Ascending aorta (tissue), 2 donors: ENCODE measurements around the gene ENPP6. TPM values are rescaled to one million over a fixed set of nuclear protein-coding genes. Genes with fewer than 3 reads are reported as not detected.
"Not testable (repeated sequence)": the region's sequence is repeated elsewhere in the genome, so short reads cannot be mapped to it uniquely, and the experiment has no call there.

ENCODE experiments used
- DNase-seq, 2 donors: peaks; one replicate each; pipeline ENCODE4 v3.0.0-alpha.2; 2019; ENCODE audit warnings: low spot score in 2 of 2
- H3K27ac ChIP-seq, 2 donors: fragments of 200-600 bp; sonication (generic); one replicate each; pipeline ENCODE4 v1.5.1; 2016 to 2017; ENCODE audit warnings: mild to moderate bottlenecking in 1 of 2
- H3K27me3 ChIP-seq: fragments of 200-600 bp; sonication (generic); one replicate; pipeline ENCODE4 v1.5.1; 2017
- H3K36me3 ChIP-seq, 2 donors: fragments of 200-600 bp; sonication (generic); one replicate each; pipeline ENCODE4 v1.5.1; 2016
- H3K4me1 ChIP-seq, 2 donors: fragments of 200-600 bp; sonication (generic); one replicate each; pipeline ENCODE4 v1.5.1; 2016 to 2017; ENCODE audit warnings: mild to moderate bottlenecking in 1 of 2
- H3K4me3 ChIP-seq, 2 donors: fragments of 200-600 bp; sonication (generic); one replicate each; pipeline ENCODE4 v1.5.1; 2016 to 2017; ENCODE audit warnings: mild to moderate bottlenecking in 1 of 2
- H3K9me3 ChIP-seq, 2 donors: fragments of 200-600 bp; sonication (generic); one replicate each; pipeline ENCODE4 v1.5.1; 2016
- intact Hi-C: fragments of 100-400 bp; cut with DNase I; formaldehyde crosslinking; loops from one replicate; pipeline ENCODE4 v1.15.1; 2023
- total RNA-seq: library from RNA; depleted of rRNA; stranded (reverse); fragments of >200 nt; gene quantifications from one replicate; pipeline ENCODE4 v1.1.0, GENCODE V29; 2016
- TF ChIP-seq, protein P1 (sequence below), 3 experiments: fragments of 200-600 bp in 2 of 3; fragments of 450-650 bp in 1 of 3; sonication (generic) in 2 of 3; IDR thresholded peaks; one replicate each; pipeline ENCODE4 v1.5.1; 2016 to 2019; ENCODE audit warnings: antibody characterized with exemption in 3 of 3, mild to moderate bottlenecking in 1 of 3, moderate library complexity in 1 of 3

Gene ENPP6
- total RNA-seq, 1 donor from 2014 or later: not detected

DNA sequence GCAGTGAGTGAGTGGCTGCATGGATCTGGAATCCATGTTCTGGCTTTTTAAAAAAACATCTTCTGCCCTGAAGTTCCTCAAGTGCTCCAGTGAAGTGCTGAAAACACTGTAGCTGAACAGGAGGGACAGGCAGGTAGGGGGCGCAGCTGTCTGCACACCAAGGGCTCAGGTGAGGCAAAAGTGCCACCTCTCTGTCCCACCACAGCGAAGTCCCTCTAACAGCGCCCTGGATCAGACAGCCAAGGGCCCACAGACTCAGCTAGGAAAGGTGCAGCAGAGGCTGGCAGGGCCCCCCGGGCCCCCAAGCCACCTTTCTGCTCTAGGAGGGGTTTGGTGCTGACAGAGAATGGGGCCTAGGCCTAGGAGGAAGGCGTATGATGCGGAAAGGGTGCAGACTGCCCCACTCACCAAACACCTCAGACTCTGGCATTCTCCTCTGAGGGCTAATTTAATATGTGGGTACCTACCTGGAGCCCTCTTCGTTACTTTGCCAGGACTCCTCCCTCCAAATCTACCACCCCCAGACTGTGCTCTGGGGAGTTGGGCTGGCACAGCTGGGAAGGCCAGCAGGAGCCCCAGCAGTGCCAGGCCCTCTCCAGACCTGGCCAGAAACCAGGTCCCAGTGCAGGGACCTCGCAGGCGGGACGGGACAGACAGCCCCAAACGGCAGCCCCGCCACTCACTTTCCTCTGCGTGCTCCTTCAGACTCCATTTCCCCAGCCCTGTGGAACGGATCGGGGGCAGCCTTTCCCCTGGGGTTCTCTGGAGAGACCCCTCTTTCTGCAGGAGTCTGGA lies 73.7 kb downstream of the ENPP6 start:
- TF ChIP-seq, protein P1, sequence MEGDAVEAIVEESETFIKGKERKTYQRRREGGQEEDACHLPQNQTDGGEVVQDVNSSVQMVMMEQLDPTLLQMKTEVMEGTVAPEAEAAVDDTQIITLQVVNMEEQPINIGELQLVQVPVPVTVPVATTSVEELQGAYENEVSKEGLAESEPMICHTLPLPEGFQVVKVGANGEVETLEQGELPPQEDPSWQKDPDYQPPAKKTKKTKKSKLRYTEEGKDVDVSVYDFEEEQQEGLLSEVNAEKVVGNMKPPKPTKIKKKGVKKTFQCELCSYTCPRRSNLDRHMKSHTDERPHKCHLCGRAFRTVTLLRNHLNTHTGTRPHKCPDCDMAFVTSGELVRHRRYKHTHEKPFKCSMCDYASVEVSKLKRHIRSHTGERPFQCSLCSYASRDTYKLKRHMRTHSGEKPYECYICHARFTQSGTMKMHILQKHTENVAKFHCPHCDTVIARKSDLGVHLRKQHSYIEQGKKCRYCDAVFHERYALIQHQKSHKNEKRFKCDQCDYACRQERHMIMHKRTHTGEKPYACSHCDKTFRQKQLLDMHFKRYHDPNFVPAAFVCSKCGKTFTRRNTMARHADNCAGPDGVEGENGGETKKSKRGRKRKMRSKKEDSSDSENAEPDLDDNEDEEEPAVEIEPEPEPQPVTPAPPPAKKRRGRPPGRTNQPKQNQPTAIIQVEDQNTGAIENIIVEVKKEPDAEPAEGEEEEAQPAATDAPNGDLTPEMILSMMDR (IDR thresholded peaks at IDR 0.05): no peak

DNA sequence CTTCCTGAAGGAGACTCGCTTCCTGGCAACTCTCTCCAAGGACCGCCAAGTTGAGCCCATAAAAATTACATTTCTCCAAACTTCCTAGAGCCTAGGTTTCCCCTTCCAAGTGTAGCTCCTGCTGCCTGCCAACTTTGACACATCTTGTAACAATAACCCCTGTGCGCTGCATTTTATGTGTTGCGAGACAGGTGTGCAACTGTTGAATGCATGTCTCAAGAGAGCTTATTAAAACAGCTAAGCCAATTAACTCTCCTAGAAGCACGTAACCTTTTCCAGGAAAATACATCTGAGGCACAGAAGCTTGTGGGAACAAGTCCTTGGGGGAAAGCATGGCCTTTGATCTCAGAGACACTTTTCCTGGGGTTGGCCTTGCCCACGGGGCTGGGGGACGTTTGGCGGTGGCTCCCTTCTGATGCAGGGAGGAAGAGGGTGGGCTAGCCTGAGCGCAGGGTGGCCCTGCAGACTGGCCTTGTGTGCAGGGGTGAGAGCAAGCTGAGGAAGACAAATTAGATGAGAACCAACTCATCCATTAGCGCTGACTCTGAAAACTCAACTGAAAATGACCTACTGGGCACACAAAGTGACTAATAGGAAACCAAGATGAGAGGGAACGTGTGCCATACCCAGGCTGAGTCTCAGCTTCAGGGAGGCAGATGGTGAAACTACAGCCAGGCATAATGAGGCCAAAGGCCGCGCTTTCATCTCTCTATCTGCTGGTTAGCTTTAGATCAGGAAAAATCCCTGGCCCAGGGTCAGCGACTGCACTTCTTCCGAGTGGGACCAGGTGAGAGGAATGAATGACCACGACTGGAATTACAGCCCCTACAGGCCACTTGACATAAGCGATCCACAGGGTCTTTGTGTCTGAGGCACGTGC lies 75.3 kb downstream of the ENPP6 start:
- H3K27me3 ChIP-seq: no peaks in the 10 kb centered on the region
- no peak overlapping the region for H3K4me3 ChIP-seq
- peaks cover 0 to 1% of the 10 kb centered on the region in 2 donors for H3K9me3 ChIP-seq
- no peaks in the 10 kb centered on the region for H3K36me3 ChIP-seq
- H3K4me1 ChIP-seq: no peaks in the 10 kb centered on the region
- no peak for DNase-seq
- no peak overlapping the region for H3K27ac ChIP-seq
- TF ChIP-seq, protein P1 (IDR thresholded peaks at IDR 0.05): no peak
- intact Hi-C loops: no loop called here

More for the DNA sequence above, 73.7 kb downstream of the ENPP6 start:
- no peaks in the 10 kb centered on the region for H3K4me1 ChIP-seq
- H3K4me3 ChIP-seq: no peak overlapping the region
- H3K36me3 ChIP-seq: no peaks in the 10 kb centered on the region
- no peak overlapping the region for H3K27ac ChIP-seq
- H3K27me3 ChIP-seq: no peaks in the 10 kb centered on the region
- DNase-seq: no peak
- intact Hi-C loops: no loop called here
- H3K9me3 ChIP-seq: no peaks in the 10 kb centered on the region

- H3K27me3 ChIP-seq, H3K4me1 ChIP-seq, H3K27ac ChIP-seq, H3K36me3 ChIP-seq, H3K4me3 ChIP-seq, intact Hi-C loops, H3K9me3 ChIP-seq, DNase-seq: not testable (repeated sequence)
These were observed 76.8 kb downstream of the ENPP6 start for GRCh38 chr4:184140901-184141300.

DNA sequence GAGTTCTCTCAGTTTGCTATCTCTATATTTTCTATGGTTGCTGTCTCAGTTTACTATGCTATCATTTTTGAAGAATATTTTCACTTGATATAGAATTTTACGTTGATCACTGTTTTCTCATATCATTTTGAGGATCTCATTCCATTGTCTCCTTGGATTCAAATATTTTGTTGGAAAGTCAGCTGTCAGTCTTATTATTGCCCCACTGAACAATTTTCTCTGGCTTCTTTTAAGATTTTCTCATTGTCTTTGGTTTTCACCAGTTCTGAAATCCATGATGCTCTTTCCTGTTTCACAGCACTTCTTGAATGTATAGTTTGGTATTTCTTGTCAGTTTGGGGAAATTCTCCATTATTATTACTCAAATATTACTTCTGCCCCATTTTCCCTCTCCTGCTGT lies 81.1 kb downstream of the ENPP6 start:
- Histone ChIP-seq H3K4me3 (no peak overlapping the region), H3K4me1 (no peaks in the 10 kb centered on the region), H3K27ac (no peak overlapping the region), H3K27me3 (no peaks in the 10 kb centered on the region), H3K9me3 (peaks cover 0 to 9% of the 10 kb centered on the region in 2 donors), H3K36me3 (no peaks in the 10 kb centered on the region)
- intact Hi-C loops: no loop called here
- TF ChIP-seq, protein P1 (IDR thresholded peaks at IDR 0.05): no peak
- no peak for DNase-seq

GRCh38 chr4:184126800-184127199 lies 90.9 kb downstream of the ENPP6 start:
- TF ChIP-seq, protein P1 (IDR thresholded peaks at IDR 0.05): no peak
- H3K36me3 ChIP-seq: no peaks in the 10 kb centered on the region
- no peak for DNase-seq
- no peak overlapping the region for H3K27ac ChIP-seq
- intact Hi-C loops: no loop called here
- H3K4me1 ChIP-seq: no peaks in the 10 kb centered on the region
- H3K4me3 ChIP-seq: no peak overlapping the region
- H3K27me3 ChIP-seq: no peaks in the 10 kb centered on the region
- H3K9me3 ChIP-seq: no peaks in the 10 kb centered on the region
